ENCODE data around the gene IL1F10. TPM values are rescaled to one million over a fixed set of nuclear protein-coding genes. Genes with fewer than 3 reads are reported as not detected.

The IL1F10 gene
- total and polyA plus RNA-seq, 2 of the 8 experiments (the other 6 are each of a cell fraction or from before 2014, with no cell fraction given): not detected

GRCh38 chr2:113056521-113056920 lies 11.2 kb upstream of the IL1F10 start:
- no peaks in the 10 kb centered on the region for H3K27me3 ChIP-seq (replicated peaks in 1 of 4; ENCODE audit: control insufficient read depth in 3 of 4, extremely low read depth in 1 of 4, insufficient read depth in 3 of 4, low read length in 3 of 4)
- no peak overlapping the region for H3K4me2 ChIP-seq (ENCODE audit: insufficient read depth in 1 of 2, low read depth in 2 of 2, low read length in 2 of 2)
- H4K8ac ChIP-seq (ENCODE audit: extremely low read depth, insufficient read depth, low read length): no peak overlapping the region
- H3K4ac ChIP-seq (replicated peaks; ENCODE audit: insufficient read length, low read depth, low read length): no peak overlapping the region
- no peak overlapping the region for H2BK5ac ChIP-seq (ENCODE audit: low read depth, low read length)
- H3K14ac ChIP-seq (ENCODE audit: insufficient read length): no peak overlapping the region
- no peak overlapping the region for H2BK12ac ChIP-seq (ENCODE audit: low read depth, low read length)
- H3K9me3 ChIP-seq (ENCODE audit: insufficient read depth in 2 of 2, low read depth in 1 of 2, low read length in 1 of 2): peaks cover 13 to 28% of the 10 kb centered on the region in 2 experiments
- no peak overlapping the region for H4K91ac ChIP-seq (replicated peaks; ENCODE audit: insufficient read length, low read length)
- peaks cover 0 to 2% of the 10 kb centered on the region in 2 experiments for H4K20me1 ChIP-seq (replicated peaks in 1 of 2; ENCODE audit: control insufficient read depth in 1 of 2, insufficient read depth in 2 of 2, low read length in 2 of 2)
- ChIA-PET CTCF (ENCODE audit: partially characterized antibody) (interaction anchor here (0.5 to 2.1 kb wide), 2 partner anchors 24 to 155 kb away, joined by 3 to 7 read pairs; no protein-coding TSS in a partner anchor), POLR2A (ENCODE audit: partially characterized antibody) (no interaction called here)
- no peaks in the 10 kb centered on the region for H3K36me3 ChIP-seq (ENCODE audit: control insufficient read depth in 2 of 4, insufficient read depth in 4 of 4, low read length in 3 of 4)
- no peaks in the 10 kb centered on the region for H3K79me1 ChIP-seq (ENCODE audit: low read depth, low read length)
- no peak overlapping the region for H2BK20ac ChIP-seq (ENCODE audit: low read length)
- no peak overlapping the region for H3K18ac ChIP-seq (ENCODE audit: extremely low read depth, low read length)
- DNase-seq (ENCODE audit: low read depth in 1 of 2, low spot score in 2 of 2) (no peak), FAIRE-seq (no peak)
- H3K9ac ChIP-seq (replicated peaks in 1 of 4; ENCODE audit: extremely low read depth in 1 of 4, low read depth in 3 of 4, low read length in 3 of 4): no peak overlapping the region
- no peak overlapping the region for H2BK120ac ChIP-seq (replicated peaks; ENCODE audit: low read depth, low read length)
- no peak overlapping the region for H4K5ac ChIP-seq (ENCODE audit: insufficient read length, low read depth, low read length)
- no peak overlapping the region for H3K4me3 ChIP-seq (ENCODE audit: extremely low read depth in 1 of 4, insufficient read depth in 2 of 4, low read depth in 3 of 4, low read length in 4 of 4)
- H3K56ac ChIP-seq (replicated peaks; ENCODE audit: insufficient read length, low read depth, low read length): no peak overlapping the region
- H3K27ac ChIP-seq (ENCODE audit: low read depth, low read length): no peak overlapping the region
- H3K79me2 ChIP-seq (ENCODE audit: control insufficient read depth in 1 of 2, insufficient read depth in 2 of 2, low read length in 2 of 2): no peaks in the 10 kb centered on the region
- H2AK5ac ChIP-seq (ENCODE audit: low read depth, low read length): no peak overlapping the region
- H3K23ac ChIP-seq (ENCODE audit: insufficient read length): no peak overlapping the region
- H3K4me1 ChIP-seq (replicated peaks in 1 of 4; ENCODE audit: control insufficient read depth in 3 of 4, insufficient read depth in 4 of 4, low read length in 3 of 4): no peaks in the 10 kb centered on the region
- no peak overlapping the region for H2BK15ac ChIP-seq (ENCODE audit: low read length)
- no peak overlapping the region for H2AFZ ChIP-seq (ENCODE audit: low read length)
- H3K23me2 ChIP-seq (ENCODE audit: low read depth, low read length): no peaks in the 10 kb centered on the region; the same call in 1 of the 2 replicates
- WGBS, 2 experiments (ENCODE audit: extremely low coverage in 1 of 2, insufficient coverage in 1 of 2, insufficient read length in 1 of 2, insufficient replicate concordance in 2 of 2, low coverage in 1 of 2, low lambda C conversion rate in 2 of 2, missing lambda C conversion rate in 1 of 2): 76% methylated on average over 1 of the region's 1 CpG; no CpG with 5 or more reads in 1 of the 2 experiments
- TF ChIP-seq ATF2 (IDR thresholded peaks at IDR 0.05; ENCODE audit: low read length) (no peak), E2F6 (IDR thresholded peaks at IDR 0.05) (no peak)
